Psoas muscle (tissue), 8 donors: Measurements from ENCODE around the gene EFCAB5. TPM values are rescaled to one million over a fixed set of nuclear protein-coding genes. Genes with fewer than 3 reads are reported as not detected.
"Not testable (repeated sequence)": the region's sequence is repeated elsewhere in the genome, so short reads cannot be mapped to it uniquely, and the experiment has no call there.

Experiments used
- ATAC-seq, 4 donors: fragments of 200-7000 bp; cut with Tn5 transposase; one replicate each; pipeline ENCODE4 v1.9.1; 2020; ENCODE audit warnings: moderate library complexity in 3 of 4, mild to moderate bottlenecking in 2 of 4
- DNase-seq, 2 donors: peaks; one replicate each; pipeline ENCODE4 v3.0.0-alpha.2; 2020
- H3K27ac ChIP-seq: fragments of 200-600 bp; one replicate; pipeline ENCODE4 v1.8.0; 2022
- H3K27me3 ChIP-seq, 3 donors: fragments of 200-600 bp in 1 of 3; one replicate each; pipeline versions ENCODE4 v1.6.1 to v1.8.0; 2013 to 2022; ENCODE audit warnings: low read length in 2 of 3, mild to moderate bottlenecking in 2 of 3, moderate library complexity in 1 of 3; ENCODE audit not compliant: insufficient read depth in 3 of 3
- H3K36me3 ChIP-seq, 2 donors: fragments of 200-600 bp in 1 of 2; one replicate each; pipeline versions ENCODE4 v1.6.1 to v1.8.0; 2013 to 2022; ENCODE audit warnings: low read depth in 1 of 2, mild to moderate bottlenecking in 1 of 2, moderate library complexity in 1 of 2; ENCODE audit not compliant: insufficient read depth in 1 of 2
- H3K4me1 ChIP-seq: fragments of 200-600 bp; one replicate; pipeline ENCODE4 v1.8.0; 2022
- H3K4me3 ChIP-seq: fragments of 200-600 bp; one replicate; pipeline ENCODE4 v1.8.0; 2022; ENCODE audit warnings: mild to moderate bottlenecking
- H3K9me3 ChIP-seq: fragments of 200-600 bp; one replicate; pipeline ENCODE4 v1.8.0; 2022
- WGBS, 3 donors: extraction: QIAGEN DNeasy Blood & Tissue Kit; methylation state at CpG; one replicate each; pipeline versions ENCODE4 v1.1.6 to v1.1.7; 2013; 5-methylcytosine and 5-hydroxymethylcytosine counted together
- intact Hi-C, 2 donors: fragments of 100-400 bp; cut with DNase I; formaldehyde crosslinking; loops; one replicate each; pipeline versions ENCODE4 v1.11.0 to v1.14.2; 2022
- polyA plus RNA-seq, 3 donors: library from polyadenylated mRNA; stranded (reverse); fragments of 200-250 nt; gene quantifications; one replicate each; pipeline ENCODE4 v1.2.3, GENCODE V29; 2013
- total RNA-seq, 4 donors: library from RNA; stranded (reverse); fragmentation: NEBNext Ultra II Directional in 2 of 4; extraction: Animal tissue kit (Norgen Biotek cat#: 25700) in 2 of 4; gene quantifications; one replicate each; pipeline versions ENCODE4 v1.2.1 to v1.2.4, GENCODE V29; 2021 to 2023
- TF ChIP-seq, protein P1 (sequence below): fragments of 200-600 bp; IDR thresholded peaks from one replicate; pipeline ENCODE4 v1.8.0; 2022; ENCODE audit warnings: antibody characterized with exemption
- donor health status: healthy with polysubstance abuse.
- donor health status: DM: no; HTN: no; CAD: no; lungs with moderate emphysema.
- donor health status: Bipolar disorder and iron deficiency.
- donor health status: healthy.
- donor health status: DM: yes; HTN: yes; CAD: no.
- donor health status: DM: no; HTN: no; CAD: no.
- donor health status: DM: no; HTN: no; CAD: no.
- donor health status: DM: yes; HTN: yes; CAD: no.

EFCAB5 gene
- total and polyA plus RNA-seq, 7 donors, result 0.10 to 0.67 (median 0.17) TPM; not detected in 4

DNA sequence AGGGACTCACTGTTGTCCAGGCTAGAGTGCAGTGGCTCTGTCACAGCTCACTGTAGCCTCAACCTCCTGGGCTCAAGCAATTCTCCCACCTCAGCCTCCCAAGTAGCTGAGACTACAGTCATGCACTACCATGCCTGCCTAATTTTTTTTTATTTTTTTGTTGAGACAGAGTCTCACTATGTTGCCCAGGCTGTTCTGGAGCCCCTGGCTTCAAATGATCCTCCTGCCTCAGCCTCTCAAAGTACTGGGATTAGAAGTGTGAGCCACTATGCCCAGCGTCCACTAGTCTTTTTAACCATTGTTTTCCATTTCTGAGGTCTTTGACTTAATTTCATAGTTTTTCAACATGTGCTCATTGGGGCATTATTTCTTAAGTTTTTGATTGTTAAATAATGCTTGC is 188.7 kb downstream of the EFCAB5 start:
- intact Hi-C loops, result no loop called here
- no peak overlapping the region for H3K4me3 ChIP-seq

DNA sequence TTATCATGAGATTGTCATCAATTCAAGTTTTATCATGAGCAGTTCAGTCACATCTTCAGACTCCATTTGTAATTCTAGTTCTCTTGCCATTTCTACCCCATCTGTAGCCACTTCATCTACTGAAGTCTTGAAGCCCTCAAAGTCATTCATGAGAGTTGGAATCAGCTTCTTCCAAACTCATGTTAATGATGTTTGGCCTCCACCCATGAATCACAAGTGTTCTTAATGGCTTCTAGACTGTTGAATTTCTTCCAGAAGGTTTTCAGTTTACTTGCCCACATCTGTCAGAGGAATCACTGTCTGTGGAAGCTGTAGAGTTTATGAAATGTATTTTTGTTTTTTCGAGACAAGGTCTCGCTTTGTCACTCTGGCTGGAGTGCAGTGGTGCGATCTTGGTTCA is 191.2 kb downstream of the EFCAB5 start:
- Histone ChIP-seq H3K27ac (no peak overlapping the region), H3K4me1 (no peaks in the 10 kb centered on the region), H3K4me3 (no peak overlapping the region), H3K36me3 (peaks cover 4 to 40% of the 10 kb centered on the region in 2 donors), H3K27me3 (no peaks in the 10 kb centered on the region), H3K9me3 (no peaks in the 10 kb centered on the region)
- ATAC-seq (no peak), DNase-seq (no peak)
- WGBS, 3 donors, result 85 to 94% (median 91%) methylated on average over 3 of the region's 3 CpGs
- intact Hi-C loops, result no loop called here
- TF ChIP-seq, protein P1, sequence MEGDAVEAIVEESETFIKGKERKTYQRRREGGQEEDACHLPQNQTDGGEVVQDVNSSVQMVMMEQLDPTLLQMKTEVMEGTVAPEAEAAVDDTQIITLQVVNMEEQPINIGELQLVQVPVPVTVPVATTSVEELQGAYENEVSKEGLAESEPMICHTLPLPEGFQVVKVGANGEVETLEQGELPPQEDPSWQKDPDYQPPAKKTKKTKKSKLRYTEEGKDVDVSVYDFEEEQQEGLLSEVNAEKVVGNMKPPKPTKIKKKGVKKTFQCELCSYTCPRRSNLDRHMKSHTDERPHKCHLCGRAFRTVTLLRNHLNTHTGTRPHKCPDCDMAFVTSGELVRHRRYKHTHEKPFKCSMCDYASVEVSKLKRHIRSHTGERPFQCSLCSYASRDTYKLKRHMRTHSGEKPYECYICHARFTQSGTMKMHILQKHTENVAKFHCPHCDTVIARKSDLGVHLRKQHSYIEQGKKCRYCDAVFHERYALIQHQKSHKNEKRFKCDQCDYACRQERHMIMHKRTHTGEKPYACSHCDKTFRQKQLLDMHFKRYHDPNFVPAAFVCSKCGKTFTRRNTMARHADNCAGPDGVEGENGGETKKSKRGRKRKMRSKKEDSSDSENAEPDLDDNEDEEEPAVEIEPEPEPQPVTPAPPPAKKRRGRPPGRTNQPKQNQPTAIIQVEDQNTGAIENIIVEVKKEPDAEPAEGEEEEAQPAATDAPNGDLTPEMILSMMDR, result no peak

More for the DNA sequence above, 188.7 kb downstream of the EFCAB5 start:
- Histone ChIP-seq H3K27ac (no peak overlapping the region), H3K4me1 (peaks cover 5% of the 10 kb centered on the region), H3K27me3 (no peaks in the 10 kb centered on the region), H3K9me3 (no peaks in the 10 kb centered on the region), H3K36me3 (peaks cover 4 to 32% of the 10 kb centered on the region in 2 donors)
- ATAC-seq, result no peak
- TF ChIP-seq, protein P1, result no peak
- 85 to 87% (median 85%) methylated on average over 1 of the region's 1 CpG for WGBS, 3 donors
- DNase-seq, result no peak

DNA sequence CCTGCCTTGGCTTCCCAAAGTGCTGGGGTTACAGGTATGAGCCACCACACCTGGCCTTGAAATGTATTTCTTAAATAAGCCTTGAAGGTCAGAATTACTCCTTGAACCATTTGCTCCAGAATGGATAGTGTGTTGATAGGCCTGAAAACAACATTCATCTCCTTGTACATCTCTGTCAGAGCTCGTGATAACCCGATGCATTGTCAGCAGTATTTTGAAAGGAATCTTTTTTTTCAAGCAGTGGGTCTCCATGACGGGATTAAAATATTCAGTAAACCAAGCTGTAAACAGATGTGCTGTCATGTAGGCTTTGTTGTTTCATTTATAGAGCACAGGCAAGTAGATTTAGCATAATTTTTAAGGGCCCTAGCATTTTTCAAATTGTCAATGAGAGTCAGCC is 191.8 kb downstream of the EFCAB5 start:
- WGBS, 3 donors, result 97 to 100% (median 100%) methylated on average over 3 of the region's 3 CpGs
- Histone ChIP-seq H3K27me3 (no peaks in the 10 kb centered on the region), H3K27ac (no peak overlapping the region), H3K4me3 (no peak overlapping the region), H3K4me1 (peaks cover 4% of the 10 kb centered on the region), H3K36me3 (peaks cover 4 to 34% of the 10 kb centered on the region in 2 donors), H3K9me3 (no peaks in the 10 kb centered on the region)
- ATAC-seq, result no peak
- TF ChIP-seq, protein P1, result no peak
- no peak for DNase-seq
- intact Hi-C loops, result no loop called here

DNA sequence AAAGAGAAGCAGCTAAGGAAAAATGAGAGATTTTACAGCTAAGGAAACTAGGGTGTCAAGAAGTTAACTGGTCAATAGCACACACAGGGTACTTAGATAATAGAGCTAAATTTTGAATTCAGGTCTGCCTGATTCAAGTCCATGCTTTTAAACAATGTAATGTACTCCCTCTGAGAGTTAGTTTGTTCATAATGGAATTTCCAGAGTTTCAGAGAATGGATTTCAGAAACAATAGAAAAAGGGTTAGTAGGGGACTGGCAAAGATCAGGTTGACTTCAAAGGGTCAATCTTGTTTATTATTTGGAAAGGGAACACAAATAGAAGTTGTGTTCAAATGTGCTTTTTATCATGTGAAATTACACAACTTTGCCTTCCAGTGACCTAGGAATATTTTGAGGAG is 193.1 kb downstream of the EFCAB5 start:
- Histone ChIP-seq H3K27ac (no peak overlapping the region), H3K36me3 (peaks cover 4 to 23% of the 10 kb centered on the region in 2 donors), H3K27me3 (no peaks in the 10 kb centered on the region), H3K4me1 (peaks cover 4% of the 10 kb centered on the region), H3K4me3 (no peak overlapping the region), H3K9me3 (no peaks in the 10 kb centered on the region)
- intact Hi-C loops, result no loop called here
- no peak for DNase-seq
- TF ChIP-seq, protein P1, result no peak
- no peak for ATAC-seq

DNA sequence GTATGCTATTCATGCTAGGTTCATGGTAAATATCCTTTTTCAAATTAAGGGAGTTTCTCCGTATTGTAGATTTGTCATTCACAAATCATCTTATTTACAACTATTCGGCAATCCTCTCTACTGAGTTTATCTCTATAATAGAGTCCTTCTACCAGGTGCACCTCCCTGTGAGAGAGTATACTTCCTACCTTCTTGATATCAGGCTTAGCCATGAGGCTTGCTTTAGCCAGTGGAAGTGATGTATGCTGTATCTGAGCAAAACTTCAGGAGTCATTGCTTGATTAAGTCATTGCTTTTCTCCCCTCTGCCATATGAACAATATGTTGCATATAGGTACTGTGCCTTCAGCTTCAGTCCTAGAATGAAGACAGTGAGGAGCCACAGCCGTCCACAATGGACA is 195.7 kb downstream of the EFCAB5 start:
- no peak for ATAC-seq
- WGBS, 3 donors, result 88 to 92% (median 91%) methylated on average over 3 of the region's 3 CpGs
- intact Hi-C loops, result no loop called here
- Histone ChIP-seq H3K4me1 (peaks cover 4% of the 10 kb centered on the region), H3K27ac (no peak overlapping the region), H3K9me3 (no peaks in the 10 kb centered on the region), H3K27me3 (no peaks in the 10 kb centered on the region), H3K4me3 (no peak overlapping the region), H3K36me3 (peaks cover 4 to 15% of the 10 kb centered on the region in 2 donors)
- TF ChIP-seq, protein P1, result no peak
- no peak for DNase-seq

DNA sequence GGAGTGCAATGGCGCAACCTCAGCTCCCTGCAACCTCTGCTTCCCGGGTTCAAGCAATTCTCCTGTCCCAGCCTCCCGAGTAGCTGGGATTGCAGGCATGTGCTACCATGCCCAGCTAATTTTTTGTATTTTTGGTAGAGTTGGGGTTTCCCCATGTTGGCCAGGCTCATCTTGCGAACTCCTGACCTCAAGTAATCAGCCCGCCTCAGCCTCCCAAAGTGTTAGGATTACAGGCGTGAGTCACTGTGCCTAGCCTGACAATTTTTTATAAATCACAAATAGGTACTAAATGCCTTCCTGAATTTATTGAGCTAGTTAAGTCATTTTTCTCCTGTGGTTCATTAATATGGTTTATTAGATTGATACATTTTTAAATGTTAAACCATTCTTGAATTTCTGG is 206.4 kb downstream of the EFCAB5 start:
- H3K4me3 ChIP-seq, intact Hi-C loops, DNase-seq, H3K36me3 ChIP-seq, H3K4me1 ChIP-seq, H3K27ac ChIP-seq, ATAC-seq, H3K9me3 ChIP-seq, H3K27me3 ChIP-seq: not testable (repeated sequence)
- 97 to 98% (median 98%) methylated on average over 6 of the region's 6 CpGs for WGBS, 3 donors
